HTERT RPE-1 (cell line): ENCODE data around the gene MASP1.
"Not testable (repeated sequence)": the region's sequence is repeated elsewhere in the genome, so short reads cannot be mapped to it uniquely, and the experiment has no call there.

Source experiments
- in situ Hi-C: fragments of 300-500 bp; cut with MboI; formaldehyde crosslinking; loops from 4 replicates; pipeline ENCODE4 v1.14.3; 2020; ENCODE audit warnings: low sequenced_read_pairs

Gene MASP1

GRCh38 chr3:187227658-187228258 lies 63.8 kb downstream of the MASP1 start:
- in situ Hi-C loops = no loop called here

GRCh38 chr3:187223799-187224198 lies 67.7 kb downstream of the MASP1 start:
- in situ Hi-C loops = no loop called here

DNA sequence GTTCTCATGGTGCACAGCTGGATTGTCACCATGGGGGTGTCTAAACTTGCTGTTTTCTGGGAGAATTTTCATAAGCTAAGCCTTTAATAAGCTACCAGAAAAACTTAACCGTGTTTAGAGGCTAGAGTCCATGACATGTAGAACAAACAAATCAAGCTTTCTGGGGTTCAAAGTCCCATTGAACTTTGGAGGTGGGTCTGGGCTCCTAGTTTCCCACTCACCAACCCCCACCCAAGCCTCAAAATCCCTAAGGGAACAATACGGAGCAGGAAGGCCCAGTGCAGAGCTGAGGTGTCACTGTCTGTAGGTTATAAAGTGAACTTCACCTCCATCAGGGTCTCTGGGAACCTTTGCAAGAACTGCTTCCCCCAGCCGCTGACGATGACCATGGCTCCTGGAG lies 68.7 kb downstream of the MASP1 start:
- in situ Hi-C loops = no loop called here

- in situ Hi-C loops = no loop called here
Observed at GRCh38 chr3:187215460-187215859, 76.1 kb downstream of the MASP1 start.

- in situ Hi-C loops = no loop called here
Observed at GRCh38 chr3:187213616-187214015, 77.9 kb downstream of the MASP1 start.

DNA sequence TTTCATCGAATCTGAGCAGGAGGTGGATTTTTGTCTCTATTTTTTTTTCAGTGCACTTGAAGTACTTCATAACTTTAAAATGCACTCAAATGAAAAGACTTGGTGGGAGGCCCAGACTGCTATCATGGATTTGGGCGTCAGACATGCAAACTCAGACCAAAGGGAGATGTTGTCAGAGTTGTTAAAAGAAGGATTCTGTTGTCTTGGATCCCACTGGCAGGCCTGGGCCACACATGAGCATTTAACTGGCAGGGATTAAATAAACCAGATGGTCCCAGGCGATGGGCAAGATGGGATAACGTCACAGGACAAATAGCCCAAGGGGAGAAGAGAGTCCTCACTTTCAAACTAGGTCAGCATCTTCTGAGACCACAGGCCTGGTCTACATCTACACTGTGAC lies 78.8 kb downstream of the MASP1 start:
- in situ Hi-C loops = no loop called here

- in situ Hi-C loops = no loop called here
Observed at GRCh38 chr3:187212196-187212545, 79.4 kb downstream of the MASP1 start.

DNA sequence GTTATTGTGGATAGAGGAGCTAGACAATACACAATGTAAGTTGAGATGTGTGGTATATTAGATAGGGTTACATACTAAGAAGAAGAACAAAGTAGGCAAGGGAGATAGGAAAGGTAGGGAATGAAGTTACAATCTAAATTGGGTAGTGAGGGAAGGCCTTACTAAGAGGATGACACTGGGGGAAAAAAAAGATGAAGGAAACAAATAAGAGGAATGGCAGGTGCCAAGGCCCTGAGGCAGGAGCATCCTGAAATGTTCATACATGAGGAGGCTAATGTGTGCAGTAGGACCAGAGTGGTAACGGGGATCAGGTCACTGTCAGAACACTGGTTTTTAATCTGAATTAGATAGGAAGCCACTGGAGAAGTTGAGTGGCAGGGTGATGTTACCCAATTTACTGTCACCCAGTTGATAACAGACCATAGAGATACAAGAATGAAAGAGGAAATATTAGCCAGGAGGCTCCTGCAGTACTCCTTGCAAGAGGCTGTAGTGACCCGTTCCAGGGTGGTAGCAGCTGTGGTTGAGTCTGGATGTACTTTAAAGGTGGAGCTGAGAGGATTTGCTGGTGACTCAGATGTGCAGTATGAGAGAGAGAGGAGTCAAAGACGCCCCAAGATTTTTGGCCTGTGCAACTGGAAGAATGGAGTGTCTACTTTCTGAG lies 79.9 kb downstream of the MASP1 start:
- in situ Hi-C loops = no loop called here

DNA sequence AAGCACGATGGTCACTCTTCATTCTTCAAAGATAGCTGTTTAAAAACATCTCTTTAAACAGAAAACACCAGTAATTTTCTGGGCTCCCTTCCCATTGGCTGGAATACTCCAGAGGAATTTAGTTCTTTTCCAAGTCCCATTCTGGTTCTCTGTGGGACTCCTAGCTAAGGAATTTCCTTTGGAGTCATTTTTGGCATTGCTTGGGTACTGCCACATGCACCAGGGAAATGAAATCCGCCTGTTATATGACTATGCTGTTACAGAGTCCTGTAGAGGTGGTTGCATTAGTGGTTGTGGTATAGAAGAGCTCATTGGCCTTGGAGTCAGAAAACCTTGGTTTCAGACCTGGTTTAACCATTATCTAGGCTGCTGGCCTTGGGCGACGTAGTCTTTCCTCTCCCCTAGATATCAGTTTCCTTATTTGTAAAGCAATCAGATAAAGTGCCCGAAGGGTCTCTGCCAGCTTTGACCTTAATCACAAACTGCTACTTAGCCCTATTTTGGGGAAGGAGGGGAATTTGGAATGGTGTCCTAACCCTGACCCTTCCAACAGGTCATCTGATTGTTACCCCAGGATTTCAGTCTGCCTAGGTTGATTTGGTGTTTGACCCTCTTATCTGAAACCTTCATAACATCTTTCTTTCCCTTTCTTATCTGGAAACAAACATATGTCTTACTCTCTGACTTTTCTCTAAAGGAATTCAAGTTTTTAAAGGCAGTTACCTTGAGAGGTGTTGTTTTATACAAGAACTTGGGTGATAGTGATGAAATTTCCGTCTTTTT lies 80.8 kb downstream of the MASP1 start:
- in situ Hi-C loops = no loop called here

GRCh38 chr3:187210091-187210490 lies 81.4 kb downstream of the MASP1 start:
- in situ Hi-C loops = no loop called here

DNA sequence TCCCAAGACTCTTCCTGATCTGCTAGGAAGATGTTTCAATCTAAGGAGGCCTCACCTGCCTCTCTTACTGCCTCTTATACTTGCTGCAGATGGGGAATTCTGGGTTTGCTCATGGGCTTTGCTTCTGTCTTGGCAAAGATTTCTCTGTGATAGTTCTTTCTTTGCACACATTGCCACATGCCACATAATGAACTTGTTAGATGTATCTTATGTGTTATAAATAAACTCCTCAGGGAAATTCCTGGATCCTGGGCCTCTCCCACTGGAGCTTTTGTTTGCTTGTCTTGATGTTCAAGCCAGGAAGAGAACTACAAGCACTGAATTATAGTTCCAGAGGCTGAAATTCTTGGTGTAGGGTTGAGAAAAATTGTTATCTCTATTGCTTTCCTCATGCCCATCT lies 82.0 kb downstream of the MASP1 start:
- in situ Hi-C loops = no loop called here

GRCh38 chr3:187208159-187208558 lies 83.4 kb downstream of the MASP1 start:
- in situ Hi-C loops = no loop called here

- in situ Hi-C loops = no loop called here
Observed at GRCh38 chr3:187207624-187208023, 83.9 kb downstream of the MASP1 start.

DNA sequence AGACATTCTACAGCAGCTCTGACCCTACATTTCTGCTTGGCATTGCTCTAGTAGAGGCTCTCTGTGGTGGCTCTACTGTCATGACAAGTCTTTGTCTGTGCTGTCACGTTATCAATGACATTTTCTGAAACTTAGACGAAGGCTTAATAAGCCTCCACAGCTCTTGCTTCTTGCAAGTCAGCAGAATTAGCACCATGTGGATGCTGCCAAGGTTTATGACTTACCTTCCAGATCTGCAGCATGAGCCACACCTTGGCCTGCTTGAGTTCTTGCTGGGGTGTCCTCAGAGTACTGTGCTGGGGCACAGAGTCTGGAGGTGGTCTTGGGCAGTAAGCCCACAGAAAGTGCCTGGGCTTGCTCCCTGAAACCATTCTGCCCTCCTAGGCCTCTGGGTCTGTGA lies 84.5 kb downstream of the MASP1 start:
- in situ Hi-C loops = no loop called here

DNA sequence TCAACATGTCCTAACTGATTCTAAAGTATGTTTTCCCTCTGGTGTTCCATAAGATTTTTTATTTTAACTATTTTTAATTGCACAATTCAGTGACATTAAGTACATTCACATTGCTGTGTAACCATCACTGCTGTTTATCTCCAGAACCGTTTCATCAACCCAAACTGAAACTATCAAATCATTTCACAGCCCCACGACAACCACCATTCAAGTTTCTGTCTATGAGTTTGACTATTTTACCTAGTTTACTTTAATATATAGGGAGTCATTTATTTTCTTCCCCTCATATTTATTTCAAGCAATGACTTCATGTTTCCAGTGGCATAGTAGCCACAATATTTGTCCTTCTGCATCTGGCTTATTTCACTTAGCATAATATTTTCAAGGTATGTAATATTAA lies 85.9 kb downstream of the MASP1 start:
- in situ Hi-C loops = no loop called here

DNA sequence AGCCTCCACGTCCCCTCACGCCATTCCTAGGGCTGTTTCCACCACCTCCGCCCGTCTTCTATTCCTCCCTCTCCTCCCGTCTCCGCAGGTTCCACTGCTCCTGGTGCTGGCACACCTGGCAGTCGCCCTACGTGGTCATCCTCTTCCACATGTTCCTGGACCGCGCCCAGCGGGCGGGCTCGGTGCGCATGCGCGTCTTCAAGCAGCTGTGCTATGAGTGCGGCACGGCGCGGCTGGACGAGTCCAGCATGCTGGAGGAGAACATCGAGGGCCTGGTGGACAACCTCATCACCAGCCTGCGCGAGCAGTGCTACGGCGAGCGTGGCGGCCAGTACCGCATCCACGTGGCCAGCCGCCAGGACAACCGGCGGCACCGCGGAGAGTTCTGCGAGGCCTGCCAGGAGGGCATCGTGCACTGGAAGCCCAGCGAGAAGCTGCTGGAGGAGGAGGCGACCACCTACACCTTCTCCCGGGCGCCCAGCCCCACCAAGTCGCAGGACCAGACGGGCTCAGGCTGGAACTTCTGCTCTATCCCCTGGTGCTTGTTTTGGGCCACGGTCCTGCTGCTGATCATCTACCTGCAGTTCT lies 92.0 kb downstream of the MASP1 start:
- in situ Hi-C loops = not testable (repeated sequence)

DNA sequence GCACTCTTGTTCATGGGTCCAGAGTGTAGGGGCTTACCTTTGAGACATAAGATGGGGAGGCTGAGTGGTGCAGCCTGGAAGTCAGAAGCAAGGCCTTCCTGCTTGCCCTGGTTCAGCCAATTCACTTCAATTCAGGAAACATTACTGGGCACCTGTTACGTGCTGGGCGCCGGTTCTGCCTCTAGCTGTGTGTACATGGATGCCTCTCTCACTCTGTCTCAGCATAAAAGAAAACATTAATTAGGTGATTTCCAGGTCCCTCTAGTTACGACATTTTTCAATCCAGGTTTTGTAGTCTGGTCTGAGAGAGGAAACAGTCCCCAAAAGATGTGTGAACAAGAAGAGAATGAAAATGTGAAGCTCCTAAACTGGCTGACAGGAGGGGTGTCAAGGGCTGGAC lies 93.0 kb downstream of the MASP1 start:
- in situ Hi-C loops = no loop called here

DNA sequence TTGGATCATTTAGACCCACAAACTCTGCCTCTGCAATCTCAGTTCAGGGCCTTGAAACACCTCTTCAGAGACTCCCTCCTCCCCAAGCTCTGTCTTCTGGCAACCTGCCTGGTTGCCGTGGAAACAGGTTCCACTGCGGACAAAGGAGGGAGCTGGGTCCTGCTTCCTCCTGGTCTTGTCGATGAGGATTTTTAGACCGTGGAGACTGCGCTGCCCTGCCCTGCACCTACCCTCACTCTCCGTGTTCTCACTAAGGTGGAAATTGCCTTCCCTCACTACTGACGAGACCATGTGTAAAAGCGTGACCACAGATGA lies 94.2 kb downstream of the MASP1 start, which contains the start of gene RTP1:
RTP1 (plus strand) TSS at position 152 of the 315 bp plus-strand sequence; CDS start at position 182, 30 bp downstream.
- in situ Hi-C loops = no loop called here

DNA sequence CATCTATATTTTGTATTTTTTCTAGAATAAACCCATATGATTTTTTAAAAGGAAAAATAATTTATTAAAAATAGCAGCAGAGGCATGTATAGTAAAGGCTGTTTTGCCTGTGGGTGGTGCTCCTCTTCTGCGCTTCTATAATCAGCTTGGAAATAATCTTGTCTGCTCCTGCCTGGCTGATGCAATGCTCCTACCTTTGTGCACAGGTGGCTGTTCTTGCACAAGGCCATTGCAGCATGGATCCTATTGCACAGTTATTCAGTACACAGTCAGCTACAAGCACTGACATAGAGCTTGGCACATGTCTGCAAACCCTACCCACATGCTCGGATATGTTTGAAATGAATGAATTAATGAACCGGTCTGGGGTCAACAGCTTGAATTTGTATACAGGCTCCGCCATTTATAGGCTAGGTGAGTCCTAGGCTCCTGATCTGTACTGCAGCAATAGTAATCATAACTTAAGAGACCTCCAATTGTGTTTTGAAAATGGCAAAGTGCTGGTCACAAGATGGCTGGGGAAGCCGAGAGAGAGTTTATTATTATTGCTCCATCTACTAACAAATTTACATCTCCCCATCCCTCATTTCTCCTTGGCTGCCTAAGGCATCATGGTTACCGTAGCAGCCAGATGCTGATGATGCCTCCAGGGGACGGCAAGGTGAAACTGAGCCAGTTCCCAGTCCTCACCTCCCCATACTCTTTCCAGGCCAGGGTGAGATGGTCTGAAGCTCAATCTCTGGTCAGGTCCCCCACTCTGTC lies 94.8 kb downstream of the MASP1 start:
- in situ Hi-C loops = no loop called here

- in situ Hi-C loops = no loop called here
Observed at GRCh38 chr3:187193181-187193580, 98.4 kb downstream of the MASP1 start.

DNA sequence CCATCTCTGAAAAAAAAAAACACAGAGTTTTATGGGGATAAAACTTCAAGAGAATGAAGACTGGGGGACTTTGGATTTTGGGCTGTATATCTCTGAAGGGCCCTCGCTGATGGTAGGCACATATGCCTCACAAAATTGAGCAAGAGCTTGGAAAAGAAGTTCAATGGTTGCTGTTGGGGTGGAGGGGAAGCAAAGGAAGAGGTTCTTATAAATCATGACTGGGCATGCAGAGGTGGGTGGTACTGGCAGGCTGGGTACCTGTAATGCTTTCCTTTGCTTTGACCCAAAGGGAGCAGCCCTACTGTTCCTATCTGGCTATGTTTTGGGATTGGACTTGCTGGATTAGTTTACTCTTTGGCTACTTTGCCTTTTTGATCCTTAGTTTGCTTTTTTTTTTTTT lies 100.3 kb downstream of the MASP1 start:
- in situ Hi-C loops = no loop called here
